T follicular helper cell (primary cell): ENCODE measurements around the gene HNRNPA2B1.
"Not testable (repeated sequence)": the region's sequence is repeated elsewhere in the genome, so short reads cannot be mapped to it uniquely, and the experiment has no call there.

ENCODE experiments used
- DNase-seq: peaks from one replicate; pipeline ENCODE4 v3.0.0-alpha.2; 2020; ENCODE audit warnings: low read depth

The HNRNPA2B1 gene

DNA sequence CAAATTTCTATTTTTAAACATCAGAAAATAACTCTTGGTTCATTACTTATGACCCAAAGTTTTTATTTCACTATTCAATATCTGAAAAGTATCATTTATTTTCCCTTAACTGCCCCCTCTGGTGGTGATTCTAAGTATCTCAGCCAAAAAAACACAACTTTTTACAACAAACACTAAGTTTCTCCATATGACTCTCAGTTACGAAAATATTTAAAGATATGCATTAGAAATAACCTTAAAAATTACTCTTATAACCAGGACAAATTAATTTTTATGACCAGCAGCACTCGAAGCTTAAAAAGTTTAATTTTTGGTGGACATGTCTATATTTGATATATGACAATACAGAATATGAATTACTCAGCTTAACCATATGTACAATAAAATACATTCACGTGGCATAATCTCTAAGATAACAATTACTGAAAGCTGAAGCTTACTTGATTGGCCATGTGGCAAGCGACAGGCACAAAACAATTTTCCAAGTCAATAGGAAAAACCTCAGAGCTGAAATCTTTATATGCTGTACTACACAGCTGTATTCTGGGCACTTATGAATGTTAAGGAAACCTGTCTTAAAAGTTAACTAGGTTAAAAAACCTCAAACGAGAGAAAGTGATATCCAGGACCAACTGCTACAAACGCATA lies 2.3 kb downstream of the HNRNPA2B1 start:
- DNase-seq, result no peak

GRCh38 chr7:26197153-26198115 lies 3.1 kb downstream of the HNRNPA2B1 start:
- no peak for DNase-seq

DNA sequence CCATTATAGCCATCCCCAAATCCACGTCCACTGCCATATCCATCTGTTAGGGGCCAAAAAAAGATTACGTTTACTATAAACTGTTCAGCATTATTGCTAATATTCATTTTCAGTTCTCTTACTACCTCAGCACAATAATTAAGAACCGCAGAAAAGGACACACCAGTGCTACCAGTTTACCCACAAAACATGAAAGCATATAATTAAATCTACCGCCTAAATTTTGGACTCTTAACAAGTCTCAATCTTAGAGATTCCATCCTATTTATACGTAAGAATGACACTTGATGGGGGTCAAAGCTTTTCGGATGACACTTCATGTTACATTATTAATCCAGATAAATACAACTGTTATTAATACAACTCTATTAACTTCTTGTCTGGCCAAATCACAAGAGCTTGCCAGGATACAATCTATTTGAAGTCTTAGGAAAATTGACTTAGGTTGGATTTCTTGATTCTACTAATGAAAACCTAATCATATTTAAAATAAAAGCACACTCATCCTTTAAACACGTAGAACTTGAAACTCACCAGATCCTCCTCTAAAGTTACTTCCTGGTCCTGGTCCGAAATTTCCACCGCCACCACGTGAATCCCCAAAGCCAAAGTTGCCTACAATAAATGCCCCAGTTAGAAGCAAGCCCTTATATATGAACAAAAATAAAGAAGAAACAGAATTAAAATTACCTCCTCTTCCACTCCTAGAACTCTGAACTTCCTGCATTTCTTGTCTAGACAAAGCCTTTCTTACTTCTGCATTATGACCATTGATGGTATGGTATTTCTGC lies 4.5 kb downstream of the HNRNPA2B1 start:
- DNase-seq, result no peak

- no peak for DNase-seq
Observed at GRCh38 chr7:26195182-26195581, 5.4 kb downstream of the HNRNPA2B1 start.

GRCh38 chr7:26194764-26195163 lies 5.8 kb downstream of the HNRNPA2B1 start:
- DNase-seq, result not testable (repeated sequence)

DNA sequence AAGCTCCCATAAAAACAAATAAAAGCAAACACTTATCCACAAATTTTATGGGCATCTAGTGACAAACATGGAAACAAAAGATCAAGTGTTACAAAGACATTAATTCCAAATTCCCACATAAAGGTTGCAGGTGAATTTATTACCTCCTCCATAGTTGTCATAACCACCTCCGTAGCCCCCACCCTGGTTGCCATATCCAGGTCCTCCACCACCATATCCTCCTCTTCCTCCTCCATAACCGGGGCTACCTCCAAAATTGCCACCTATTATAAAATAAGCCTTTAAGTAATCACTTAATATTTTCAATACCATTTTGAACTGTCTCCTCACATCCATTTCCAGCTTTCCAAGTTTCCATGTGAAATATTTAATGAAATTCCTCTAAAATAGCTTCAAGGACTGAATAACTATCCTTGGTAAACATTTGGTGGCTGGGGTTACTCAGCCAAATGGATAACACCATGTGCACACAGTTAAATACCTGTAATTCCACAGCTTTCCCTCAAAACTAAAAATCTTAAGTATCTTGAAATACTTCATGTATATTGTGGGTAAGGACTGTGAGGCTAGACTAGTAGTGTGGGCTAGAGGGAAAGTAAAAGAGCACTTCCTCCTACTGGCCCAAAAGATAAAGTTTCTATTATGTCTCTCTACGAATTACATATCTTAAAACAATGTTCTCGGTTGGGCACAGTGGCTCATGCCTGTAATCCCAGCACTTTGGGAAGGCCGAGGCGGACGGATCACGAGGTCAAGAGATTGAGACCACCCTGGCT lies 6.9 kb downstream of the HNRNPA2B1 start:
- DNase-seq, result no peak

GRCh38 chr7:26192485-26193087 lies 8.0 kb downstream of the HNRNPA2B1 start:
- DNase-seq, result no peak

- no peak for DNase-seq
Observed at GRCh38 chr7:26191974-26192479, 8.5 kb downstream of the HNRNPA2B1 start.

GRCh38 chr7:26191233-26191973 lies 9.1 kb downstream of the HNRNPA2B1 start:
- DNase-seq, result no peak

GRCh38 chr7:26190417-26190869 lies 10.1 kb downstream of the HNRNPA2B1 start:
- no peak for DNase-seq

DNA sequence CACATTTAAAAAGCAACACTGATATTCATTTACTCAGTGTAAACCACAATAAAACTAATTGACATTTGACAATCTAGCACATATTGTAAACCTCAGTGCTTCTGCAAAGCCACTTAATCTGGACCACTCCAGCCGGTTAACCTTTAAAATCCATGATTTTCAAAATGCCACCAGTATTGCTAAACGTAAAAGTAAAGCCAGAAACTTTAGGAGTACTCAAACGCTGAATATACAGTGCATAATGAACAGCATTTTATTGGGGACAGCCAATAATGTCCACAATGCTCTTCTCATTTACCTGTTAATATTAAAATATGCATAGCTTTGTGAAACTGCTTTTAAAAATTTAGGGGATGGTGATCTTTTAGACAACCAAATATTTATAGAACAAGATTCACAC lies 10.8 kb downstream of the HNRNPA2B1 start:
- no peak for DNase-seq

GRCh38 chr7:26188957-26189541 lies 11.5 kb downstream of the HNRNPA2B1 start:
- DNase-seq, result no peak

DNA sequence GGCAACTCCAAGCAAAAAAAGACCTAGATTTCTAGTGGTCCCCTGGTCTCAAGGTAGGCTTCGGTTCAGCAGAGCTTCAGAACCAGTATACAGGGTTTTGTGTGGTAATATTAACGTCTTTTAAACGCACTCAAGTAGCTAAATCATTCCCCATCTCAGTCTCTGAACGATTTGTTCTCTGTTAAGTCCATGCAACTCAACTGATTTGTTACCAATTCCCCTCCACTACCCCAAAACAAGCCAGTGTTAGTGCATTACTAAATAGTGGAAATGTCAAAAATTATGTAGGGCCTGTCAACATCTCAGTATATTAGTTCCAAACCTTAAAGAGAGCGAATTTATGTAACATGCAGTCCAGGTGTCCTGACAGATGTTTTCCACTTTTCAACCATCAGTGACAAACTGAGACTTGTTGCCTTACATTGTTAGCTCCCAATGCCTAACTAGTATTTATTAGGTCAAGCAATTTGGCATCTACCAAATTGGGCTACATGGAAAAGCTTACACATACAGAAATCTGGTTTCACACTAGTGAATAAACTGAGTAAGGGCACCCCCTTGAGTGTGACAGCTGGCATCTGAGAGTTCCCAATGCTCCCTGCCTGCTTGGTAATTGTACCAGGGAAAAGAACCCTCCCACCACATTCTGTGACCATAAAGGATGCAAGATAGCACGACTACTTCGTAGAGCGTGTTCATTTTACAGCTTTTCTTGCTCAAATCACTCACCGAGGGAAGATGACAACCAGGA lies 12.2 kb downstream of the HNRNPA2B1 start:
- no peak for DNase-seq

DNA sequence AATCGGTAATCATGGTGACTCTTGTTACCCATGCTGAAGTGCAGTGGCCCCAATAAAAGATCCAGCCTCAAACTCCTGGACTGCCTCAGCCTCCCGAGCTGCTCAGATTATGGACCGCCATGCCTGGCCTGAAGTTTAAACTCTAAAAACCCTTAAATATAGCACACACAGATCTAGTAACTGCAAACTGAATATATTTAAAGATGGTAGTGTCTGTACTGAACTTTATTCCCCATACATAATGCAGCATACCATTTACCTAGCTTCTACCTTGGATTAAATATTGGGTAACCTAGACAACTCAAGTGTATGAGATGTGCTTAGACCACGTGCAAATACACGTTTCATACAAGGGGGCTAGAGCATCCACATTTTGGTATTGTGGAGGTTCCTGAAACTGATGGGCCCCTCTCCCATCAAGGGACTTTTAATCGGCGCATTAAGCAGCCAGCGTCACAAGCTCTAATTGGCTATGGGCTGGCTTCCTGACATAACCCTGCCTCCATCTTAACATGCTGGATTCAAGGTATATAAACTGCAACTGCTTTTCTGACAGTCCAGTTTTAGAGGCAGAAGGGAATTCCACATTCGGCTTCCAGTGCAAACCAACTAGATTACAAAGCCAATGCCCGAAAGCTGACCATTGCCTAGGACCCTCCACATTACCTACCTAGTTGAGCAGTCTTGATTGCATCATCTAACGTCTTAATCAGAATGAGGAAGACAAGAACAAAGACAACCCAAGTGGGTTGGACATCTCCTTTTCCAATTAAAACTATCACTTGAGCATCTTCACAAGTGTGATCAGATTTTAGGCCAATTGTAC lies 13.0 kb downstream of the HNRNPA2B1 start:
- no peak for DNase-seq

GRCh38 chr7:26186364-26187311 lies 13.9 kb downstream of the HNRNPA2B1 start:
- DNase-seq, result no peak

DNA sequence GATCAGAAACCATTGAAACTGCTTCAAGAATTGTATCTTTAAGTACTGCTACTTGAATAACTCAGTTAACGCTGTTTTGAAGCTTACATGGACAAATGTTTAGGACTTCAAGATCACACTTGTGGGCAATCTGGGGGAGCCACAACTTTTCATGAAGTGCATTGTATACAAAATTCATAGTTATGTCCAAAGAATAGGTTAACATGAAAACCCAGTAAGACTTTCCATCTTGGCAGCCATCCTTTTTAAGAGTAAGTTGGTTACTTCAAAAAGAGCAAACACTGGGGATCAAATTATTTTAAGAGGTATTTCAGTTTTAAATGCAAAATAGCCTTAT lies 14.7 kb downstream of the HNRNPA2B1 start:
- no peak for DNase-seq
